GM19438 (cell line): ENCODE measurements around the gene TBC1D1.

ENCODE experiments used
- ATAC-seq: cut with Tn5 transposase; IDR thresholded peaks from one replicate; pipeline ENCODE4 v1.9.1; 2021; ENCODE audit warnings: low read depth; ENCODE audit not compliant: unreplicated experiment

Gene TBC1D1

DNA sequence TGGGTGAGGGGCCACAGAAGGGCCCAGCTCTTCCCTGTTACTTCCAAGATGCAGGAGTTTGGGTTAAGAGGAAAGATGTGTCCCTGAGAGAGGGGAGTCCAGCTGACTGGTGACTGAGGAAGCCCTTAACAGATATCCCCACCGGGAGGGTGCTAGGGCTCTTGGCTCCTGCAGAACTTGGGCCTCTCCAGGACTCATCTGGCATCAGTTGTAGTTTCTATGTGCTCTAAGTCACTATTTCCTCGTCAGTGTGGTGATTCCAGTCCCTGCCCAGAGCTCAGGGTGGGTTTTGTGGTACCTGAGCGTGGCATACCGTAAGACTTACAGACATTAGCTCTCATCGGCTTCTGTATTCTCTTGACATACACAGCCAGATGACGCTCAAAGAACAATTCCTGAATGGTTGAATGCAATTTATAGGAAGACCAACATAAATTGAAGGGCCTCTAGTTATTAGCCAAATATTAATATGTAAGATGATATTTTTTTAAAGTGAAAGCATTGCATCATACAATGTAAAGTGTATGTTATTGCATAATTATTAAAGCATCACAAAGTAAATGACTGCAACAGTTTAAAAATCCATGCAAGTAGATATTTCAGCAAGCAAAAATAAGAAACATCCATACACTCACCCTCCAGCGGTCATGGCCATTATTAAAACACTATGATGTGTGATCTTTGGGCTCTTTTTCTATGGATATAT is 264.9 kb downstream of the TBC1D1 start:
- ATAC-seq = no peak

DNA sequence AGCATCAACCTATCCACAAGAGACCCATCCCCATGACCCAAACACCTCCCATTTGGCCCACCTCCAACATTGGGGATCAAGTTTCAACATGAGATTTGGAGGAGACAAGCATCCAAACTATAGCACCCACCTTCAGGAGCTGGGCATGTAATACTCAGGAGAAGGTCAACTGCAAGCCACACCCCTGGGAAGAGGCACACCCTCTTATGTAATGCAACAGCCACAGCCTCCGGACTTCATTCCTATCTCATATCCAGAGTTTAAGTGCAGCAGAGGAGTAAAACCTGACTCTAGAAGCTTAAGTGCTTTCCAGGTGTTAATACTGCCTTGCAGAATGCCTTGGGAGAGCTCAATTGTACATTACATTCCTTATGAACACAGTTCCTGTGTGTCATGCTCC is 266.7 kb downstream of the TBC1D1 start:
- ATAC-seq = no peak

DNA sequence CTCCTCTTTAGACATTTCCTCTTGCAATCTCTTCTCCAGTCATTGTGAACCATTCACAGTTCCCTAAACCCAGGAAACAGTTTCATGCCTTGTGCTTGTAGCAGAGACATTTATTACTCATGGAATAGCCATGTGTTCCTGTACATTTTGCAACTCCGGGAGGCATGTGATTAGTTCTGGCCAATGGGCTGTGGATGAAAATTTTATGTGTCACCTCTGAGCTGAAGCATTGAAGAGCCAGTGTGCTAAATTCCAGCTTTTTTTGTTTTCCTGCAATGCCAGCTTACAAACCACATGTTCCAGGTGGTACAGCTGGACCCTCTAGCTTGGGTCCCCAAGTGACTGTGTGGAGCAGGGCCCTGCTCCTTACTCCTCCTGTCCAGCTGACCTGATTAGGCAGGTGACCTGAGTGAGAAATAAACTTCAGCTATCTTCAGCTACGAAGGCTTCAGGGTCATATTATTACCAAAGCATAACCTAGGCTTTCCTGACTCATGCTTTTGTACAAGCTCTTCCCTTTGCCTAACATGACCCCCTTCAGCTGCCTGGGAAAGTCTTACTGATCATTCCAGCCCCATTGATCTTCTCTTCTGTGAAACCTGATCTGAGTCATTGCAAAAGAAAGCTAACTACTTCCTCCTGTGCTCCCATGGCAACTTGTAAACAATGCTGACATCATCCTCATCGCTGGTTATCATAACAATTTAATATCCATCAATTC is 269.8 kb downstream of the TBC1D1 start:
- ATAC-seq = peak; percentile 88

DNA sequence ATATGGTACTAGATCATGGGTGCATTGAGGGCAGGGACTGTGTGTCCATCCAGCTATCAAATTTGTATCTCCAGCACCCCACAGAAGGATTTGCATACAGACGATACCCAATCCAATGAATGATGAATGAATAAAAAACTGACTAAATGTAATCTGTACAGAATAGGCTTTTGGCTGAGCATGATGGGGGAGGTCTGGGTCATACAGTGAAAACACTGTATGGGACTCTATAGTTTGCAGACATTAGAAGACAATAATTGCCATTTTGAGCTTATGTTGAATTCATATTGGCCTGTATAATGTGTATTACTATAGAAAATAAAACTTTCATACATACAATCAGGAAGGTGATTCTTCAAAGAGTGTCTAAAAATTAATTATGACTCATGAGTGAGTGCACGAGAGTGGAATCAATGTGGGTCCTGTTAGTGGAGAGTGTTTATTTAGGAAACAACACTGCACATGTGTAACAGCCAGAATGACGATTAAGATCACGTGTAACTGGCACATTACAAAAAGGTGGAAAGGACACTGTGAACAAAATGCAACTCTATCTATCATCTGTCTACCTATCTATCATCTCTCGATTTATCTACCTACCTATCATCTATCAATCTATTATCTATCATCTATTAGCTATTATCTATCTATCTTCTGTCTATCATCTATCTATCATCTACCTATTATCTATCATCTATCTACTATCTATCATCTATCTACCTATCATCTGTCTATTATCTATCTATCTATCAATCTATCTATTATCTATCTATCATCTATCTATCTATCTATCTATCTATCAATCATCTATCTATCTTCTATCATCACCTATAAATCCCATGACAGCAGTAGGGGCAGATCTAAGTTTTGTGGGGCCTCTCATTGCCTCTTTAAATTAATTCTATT is 270.6 kb downstream of the TBC1D1 start:
- no peak for ATAC-seq

DNA sequence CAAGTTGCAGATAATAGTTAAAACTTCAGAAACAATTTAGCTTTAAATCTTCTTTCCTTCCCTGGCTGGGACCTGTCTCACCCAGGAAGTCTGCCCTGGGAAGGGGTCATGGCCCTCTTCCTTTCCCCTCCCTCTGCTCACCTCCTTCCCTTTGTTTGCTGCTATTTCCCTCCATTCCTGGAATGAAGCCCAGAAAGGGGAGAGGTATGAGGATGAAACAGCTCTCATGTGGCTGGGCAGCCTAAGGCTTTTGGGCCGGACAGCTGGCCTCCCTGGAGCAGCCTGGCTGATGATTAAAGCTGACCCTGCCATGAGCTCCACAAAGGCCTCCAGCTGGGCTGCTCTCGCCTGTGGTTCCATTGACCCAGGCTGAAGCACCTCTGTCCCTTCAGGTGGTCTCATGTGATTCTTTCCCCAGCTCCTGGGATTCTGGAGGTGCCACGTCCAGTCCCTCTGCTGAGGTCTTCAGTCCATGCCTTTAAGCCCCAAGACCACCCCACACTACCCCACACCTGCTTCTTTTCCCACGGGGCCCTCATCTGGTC is 271.4 kb downstream of the TBC1D1 start:
- ATAC-seq = no peak

DNA sequence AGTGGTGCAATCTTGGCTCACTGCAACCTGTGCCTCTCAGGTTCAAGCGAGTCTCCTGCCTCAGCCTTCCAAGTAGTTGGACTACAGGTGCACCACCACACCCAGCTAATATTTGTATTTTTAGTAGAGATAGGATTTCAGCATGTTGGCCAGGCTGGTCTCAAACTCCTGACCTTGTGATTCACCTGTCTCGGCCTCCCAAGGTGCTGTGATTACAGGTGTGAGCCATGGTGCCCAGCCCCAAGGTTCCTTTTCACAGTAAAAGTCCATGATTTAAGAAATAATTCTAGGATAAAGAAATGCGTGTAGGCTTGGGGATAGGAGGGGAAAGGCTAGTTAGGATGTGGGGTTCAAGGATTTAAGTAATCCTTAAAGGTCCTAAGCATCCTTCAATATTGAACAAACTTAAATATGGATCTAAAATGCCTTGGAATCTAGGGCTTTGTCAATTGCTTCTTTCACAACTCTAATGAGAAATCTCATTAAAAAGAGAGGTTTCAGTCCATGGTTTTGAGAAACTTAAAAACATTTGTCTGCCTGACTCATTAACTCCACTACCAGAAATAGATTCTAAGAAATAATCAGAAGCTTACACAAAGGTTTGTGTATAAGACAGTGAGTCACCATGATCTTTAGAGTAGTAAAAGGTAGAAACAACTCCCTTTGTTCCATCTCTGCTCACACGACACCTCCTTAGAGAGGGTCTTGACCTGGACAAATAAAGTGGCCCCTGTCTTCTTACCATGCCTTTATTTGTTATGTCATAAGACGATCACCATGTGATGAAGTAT is 272.5 kb downstream of the TBC1D1 start:
- ATAC-seq = no peak

DNA sequence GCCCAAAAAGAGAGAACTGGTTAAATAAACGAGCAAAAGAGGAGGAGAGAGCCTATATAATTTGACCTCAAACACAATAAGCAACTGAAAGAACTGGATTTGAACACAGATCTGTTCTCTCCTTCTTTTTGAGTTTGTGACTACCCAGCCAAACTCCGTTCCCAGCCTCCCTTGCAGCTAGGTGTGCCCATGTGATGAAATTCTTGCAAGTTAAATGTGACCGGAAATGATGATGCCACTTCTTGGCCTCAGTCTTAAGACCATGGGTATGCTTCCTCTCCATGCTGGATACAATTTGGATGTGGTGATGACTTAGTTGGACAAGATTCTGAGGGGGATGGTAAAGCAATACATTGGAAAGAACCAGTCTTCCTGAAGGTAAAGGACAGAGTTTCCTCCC is 273.5 kb downstream of the TBC1D1 start:
- no peak for ATAC-seq

DNA sequence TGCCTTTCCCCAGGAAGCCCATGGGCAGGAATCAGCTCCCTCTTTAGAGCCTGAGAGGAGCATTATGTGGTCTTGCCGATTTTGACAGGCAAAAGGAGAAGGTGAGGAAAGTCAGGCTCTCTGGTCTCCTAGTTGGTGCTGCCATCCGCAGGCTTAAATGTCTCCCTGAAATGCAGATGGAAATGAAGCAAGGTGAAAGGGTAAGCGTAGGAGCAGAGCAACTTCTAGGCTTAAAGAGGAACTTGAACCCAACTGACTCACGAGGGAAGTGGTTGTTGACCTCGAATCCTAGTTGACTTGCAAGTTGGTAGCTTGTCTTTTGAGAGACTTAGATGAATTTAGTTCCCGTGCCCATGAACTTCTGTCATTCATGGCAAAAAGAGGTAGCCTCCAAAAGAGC is 275.2 kb downstream of the TBC1D1 start:
- ATAC-seq = no peak

DNA sequence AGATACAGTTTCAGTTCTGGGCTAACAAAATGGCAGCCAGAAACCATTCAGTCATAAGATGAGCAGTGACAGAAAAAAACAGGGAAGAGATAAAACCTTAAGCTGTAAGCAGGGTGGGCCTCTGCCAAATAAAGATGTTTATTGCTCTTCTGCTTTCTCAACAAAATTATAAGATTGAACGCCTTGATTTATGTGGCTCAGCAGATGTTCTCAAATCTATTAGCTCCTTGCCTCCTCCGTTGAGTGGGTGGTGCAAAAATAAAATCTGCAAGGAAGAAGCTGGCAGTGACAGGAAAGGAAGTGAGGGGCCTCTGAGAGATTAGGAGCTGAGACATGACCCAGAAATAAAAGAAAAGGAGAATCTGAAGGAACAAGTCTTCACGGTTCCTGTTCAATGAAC is 275.9 kb downstream of the TBC1D1 start:
- ATAC-seq = no peak

DNA sequence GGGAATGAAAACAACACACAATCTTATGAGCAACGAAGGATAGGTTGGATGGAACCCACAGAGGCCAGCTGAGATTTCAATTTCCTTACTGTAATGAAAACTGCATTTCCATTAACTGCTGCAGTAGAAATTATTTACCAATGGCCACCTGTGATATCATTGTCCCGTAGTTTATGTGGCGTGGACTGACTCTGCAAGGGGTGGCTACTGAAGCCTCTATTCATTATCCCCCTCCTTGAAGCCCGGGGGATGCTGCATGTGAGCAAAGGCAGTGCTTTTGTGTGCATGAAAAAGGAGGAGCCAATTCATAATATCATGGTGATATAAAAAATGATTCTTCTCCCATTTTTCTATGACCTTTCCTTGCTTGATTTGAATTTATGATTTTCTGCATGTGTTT is 277.1 kb downstream of the TBC1D1 start:
- no peak for ATAC-seq

DNA sequence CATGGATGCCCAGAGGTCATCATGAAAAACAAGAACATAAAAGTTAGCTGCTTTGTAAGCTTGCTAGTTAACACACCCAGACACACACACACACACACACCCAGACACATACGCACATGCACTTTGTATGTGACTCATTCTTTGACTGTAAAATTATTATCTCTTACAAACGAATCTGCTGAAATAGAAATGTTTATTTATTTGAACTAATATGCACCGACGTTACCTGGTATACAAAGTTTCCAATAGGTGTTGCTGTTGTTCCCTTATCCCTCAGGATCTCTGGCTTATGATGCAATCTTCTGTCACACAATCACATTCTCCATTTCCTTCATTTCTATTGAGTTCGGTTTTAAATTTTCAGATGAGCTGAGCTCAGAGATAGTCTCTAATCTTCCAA is 278.6 kb downstream of the TBC1D1 start:
- ATAC-seq = no peak

DNA sequence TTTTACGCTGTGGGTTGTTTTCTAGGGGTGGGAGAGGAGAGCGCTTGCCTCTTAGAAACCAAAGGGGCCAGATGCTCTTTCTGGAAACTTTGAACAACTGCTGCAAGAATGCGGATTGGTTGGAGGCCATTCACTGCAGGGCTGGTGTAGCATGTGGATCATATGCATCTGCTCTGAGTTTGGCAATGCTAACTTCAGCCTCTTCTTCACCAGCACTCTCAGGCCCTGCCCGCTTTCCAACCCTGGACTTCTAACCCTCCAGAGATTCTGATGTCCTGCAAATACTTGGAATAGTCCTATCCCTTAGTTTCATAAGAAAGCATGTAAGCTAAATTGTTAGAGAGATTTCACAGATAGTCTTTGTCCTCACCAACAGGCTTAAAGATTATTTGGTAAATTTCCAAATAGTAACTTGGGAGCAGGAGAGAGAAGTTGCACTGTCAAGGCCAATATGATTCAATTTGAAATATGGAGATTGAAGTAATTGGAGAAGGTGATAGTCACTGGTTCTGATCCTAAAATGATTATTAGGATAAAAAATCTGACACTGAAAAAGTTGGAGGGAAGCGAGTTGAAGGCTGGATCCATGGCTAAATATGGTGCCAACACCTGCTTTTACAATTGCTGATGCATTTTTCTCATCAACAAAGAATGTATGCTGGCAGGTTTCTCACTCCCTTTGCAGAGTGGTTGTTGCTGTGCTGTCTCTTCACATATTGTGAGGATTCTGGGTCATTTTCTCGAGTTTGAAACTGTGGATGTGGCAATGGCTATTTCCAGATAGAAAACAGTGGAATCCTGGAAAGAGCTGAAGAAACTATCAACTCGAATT is 279.7 kb downstream of the TBC1D1 start:
- ATAC-seq = no peak

DNA sequence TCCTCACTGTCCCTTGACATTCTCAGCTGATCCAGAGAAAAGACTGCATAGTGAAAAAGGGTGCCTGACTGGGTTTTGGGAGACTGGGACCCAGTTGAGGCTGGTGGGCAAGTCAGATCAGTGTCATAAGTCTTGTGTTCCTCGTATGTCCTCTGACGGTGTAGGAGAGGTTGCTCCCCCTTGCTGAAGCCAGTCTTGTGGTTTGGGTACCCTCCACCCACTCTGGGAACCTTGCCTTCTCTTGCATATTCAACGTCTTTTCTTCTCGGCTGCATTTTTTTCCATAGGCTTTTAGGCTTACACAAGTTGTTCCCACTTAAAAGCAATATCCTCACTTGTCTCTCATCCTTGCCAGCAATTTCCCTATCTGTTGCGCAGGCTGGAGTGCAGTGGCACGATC is 281.2 kb downstream of the TBC1D1 start:
- no peak for ATAC-seq

DNA sequence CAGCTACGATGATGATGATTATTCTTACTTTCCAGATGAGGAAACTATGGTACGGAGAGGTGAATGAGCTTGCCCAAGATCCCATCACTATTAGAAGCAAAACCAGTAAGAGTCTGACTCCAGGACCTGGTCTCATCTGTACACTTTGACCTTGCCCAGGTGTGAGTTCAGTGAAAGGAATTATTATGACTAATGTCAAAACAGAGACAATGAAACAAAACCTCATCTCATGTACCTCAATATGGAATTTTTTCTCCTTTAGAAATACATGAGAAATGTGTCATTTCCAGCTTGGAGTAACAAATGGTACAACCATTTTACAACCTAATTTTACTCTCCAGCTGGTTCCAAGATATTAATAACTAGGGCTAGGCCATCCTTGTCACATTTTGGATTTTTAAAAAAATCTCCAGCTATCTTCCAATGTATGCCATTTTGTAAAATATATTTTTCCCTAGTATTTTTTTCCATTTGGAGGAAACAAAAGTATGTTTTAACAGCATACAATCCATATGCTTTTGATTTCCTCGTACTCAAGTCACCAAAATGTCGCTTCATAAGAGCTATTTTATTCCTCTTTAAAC is 283.1 kb downstream of the TBC1D1 start:
- ATAC-seq = no peak

DNA sequence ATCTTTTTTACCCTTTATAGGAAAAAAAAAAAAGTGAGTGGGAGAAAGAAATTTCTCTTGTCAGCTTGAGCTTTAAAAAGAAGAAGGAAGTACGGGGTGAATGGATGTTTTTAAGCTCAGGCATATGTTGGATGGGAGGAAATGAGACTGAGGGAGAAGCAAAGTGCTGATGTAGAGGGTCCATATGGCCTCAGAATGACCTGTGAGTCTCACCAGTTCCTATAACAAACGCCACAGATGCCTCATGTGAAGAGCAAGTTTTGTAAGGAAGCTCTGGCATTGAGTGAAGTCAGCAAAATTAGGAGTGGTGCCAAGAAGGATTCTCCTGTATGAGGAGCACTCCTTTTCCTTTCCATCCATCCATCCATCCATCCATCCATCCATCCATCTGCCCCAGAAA is 283.9 kb downstream of the TBC1D1 start:
- no peak for ATAC-seq

DNA sequence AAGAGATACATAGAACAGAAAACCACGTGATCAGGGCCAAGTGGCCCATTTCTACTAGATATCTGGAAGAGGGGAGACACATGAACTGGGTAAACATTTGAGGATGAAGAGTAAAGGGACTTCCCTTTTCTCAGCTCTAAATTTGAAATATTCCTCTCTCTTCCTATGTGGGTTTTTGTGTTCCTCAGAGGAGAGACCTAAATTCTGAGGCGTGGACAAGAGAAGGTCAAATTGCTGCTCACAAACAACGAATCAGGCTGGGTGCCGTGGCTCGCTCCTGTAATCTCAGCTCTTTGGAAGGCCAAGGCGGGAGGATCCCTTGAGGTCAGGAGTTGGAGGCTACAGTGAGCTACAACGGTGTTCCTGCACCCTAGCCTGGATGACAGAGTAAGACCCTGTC is 285.3 kb downstream of the TBC1D1 start:
- ATAC-seq = no peak

DNA sequence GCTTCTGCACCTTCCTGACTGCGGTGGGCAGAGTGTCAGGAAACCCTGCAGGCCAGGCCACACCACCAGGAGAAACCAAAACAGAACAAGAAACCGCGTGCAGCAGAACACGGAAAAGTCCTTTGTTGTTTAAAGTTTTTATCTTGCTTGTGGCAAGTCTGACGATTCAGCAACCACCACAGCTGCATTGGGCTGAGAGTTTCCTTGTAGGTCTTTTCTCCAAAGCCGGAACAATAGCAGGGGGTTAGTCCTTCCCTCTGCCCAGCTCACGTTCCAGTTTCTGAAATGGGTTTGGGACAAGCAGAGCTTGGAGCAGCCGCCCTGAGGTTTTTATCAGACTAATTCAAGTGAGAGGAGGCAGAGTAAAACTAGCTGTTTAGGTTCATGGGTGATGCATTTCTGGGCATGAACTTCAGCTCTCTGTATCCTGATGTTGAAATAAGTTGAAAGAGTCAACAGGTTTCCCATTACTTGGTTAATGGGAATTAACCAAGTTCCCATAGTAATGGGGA is 286.2 kb downstream of the TBC1D1 start:
- no peak for ATAC-seq

DNA sequence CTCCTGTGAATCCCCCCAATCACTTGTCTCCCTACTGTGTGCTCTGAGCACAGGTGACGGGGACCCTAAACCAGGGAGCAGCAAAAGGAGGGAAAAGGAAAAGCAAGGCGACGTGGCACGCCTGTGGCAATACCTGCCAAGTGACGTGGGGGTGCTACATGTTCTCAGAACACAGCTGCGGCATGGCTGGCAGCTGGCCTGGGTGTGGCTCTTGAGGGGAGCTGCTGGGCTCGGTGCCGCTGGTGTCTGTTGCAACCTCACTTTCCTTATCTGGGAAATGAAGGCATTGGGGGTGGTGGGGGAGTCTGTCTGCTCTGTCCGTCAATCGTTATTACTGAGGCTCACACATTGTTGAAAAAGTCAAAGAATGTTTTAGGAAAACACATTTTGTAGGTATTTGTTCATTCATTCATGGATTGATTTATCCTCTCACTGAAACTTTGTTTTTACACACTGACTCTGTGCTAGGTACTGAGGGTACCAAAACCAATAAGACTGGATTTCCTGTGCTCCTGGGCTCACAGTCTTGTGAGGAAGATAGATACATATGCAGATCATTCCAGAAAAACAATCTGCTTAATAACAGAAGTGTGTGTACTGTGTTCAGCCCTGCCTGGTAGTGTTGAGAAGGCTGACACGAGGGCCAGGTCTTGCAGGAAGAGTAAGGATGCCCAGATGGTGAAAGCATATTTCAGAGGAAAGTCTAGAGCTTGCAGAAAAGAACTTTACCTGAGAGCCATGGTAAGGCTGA is 286.9 kb downstream of the TBC1D1 start:
- no peak for ATAC-seq
